Measurements from ENCODE around the gene ECHDC1. TPM values are rescaled to one million over a fixed set of nuclear protein-coding genes. Genes with fewer than 3 reads are reported as not detected.

ECHDC1 gene
- total RNA-seq, 1 donor from 2014 or later, result 34.4 TPM

DNA sequence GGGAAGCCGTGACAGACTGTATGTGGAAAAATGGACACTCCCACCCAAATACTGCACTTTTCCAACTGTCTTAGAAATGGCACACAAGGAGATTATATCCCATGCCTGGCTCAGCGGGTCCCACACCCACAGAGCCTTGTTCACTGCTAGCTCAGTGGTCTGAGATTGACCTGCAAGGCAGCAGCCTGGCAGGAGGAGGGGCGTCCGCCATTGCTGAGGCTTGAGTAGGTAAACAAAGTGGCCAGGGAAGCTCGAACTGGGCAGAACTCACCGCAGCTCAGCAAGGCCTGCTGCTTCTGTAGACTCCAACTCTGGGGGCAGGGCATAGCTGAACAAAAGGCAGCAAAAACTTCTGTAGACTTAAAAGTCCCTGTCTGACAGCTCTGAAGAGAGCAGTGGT lies 88.1 kb downstream of the ECHDC1 start:
- DNase-seq (ENCODE audit: low spot score), result no peak
- intact Hi-C loops (cut with DNase I), result no loop called here

DNA sequence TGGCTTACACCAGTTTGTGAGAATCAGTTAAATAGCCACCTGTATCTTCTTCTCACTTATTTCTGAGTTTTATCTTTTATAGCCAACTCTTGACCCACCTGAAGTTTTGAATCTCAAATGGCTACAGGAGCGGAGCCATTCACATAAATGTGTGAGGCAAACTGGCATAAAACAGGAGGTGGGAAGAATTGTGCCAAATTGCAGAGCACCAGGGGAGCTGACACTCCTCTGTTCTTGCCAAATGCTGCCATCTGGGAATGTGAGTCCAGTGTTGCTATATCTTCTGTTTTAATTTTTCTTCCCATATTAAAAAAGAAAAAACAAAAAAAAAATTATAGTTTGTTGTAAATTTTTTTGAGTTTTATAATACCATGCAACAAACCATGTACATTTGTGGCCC lies 93.8 kb downstream of the ECHDC1 start:
- no peak for DNase-seq (ENCODE audit: low spot score)

DNA sequence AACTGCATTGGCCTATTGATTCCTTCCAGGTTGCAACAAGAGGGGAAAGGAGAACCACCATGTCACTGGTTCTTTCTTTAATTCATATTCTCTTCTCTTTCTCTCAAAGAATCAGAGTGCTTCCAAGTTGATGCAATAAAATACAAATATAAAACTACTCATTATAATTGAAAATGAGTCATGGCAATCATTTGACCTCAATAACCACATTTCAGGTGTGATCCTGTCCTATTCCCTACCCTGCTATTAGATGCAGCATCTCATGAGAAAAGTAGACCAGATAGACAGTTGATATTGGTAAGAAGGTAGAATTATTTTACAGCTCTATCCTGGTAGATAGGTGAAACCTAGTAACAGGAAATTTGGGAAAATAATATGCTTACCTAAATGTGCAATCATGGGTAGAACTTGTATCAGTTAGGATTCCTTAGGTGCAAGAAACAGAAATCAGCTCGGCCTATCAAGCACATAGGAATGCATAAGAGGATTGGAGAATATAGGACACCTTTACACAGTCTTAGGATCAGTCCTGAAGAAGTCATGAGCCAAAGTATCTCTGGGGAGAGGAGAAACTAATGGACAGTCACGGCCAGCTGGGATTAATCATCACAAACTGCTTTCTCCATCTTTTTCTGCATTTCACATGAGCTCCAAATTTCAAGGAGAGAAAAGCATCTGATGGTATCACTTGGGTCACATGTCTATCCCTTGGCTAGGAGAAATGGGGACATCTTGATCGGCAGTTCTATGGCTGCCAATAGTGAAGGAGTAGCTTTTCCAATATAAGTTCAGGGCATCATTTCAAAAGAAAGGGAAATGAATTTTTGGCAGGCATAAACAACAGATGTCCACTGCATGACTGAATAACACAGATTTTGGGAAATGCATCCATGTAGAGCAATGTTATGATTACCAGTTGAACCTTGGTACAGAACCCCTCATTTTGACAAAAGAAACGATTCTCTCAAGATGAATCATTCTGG lies 96.0 kb downstream of the ECHDC1 start:
- intact Hi-C loops (cut with DNase I), result no loop called here
- DNase-seq (ENCODE audit: low spot score), result no peak

More for the DNA sequence above, 93.8 kb downstream of the ECHDC1 start:
- intact Hi-C loops (cut with DNase I), result no loop called here

DNA sequence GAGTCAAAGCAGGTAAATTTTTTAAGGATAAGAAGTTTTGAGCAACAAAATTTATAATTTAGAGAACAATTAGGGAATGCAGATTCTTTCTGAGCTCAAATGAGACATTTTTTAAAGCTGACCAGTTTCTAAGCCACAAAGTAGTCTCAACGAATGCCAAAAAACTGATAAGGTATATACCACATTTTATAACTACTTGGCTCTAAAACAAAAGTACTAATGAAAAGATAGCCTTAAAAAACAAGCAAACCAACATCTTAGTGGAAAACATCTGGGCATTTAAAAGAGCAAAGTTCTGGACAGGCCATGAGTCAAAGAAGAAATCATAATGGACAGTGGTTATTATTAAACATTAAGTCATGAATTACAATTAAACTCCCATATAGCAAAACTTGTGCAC lies 99.9 kb downstream of the ECHDC1 start:
- intact Hi-C loops (cut with DNase I), result no loop called here
- DNase-seq (ENCODE audit: low spot score), result no peak

Other genes with a start within 250 kb of the ECHDC1 start
- 1.8 TPM for gene RSPO3, start 224.9 kb downstream of the ECHDC1 start, total RNA-seq
- 72.8 TPM for gene RNF146, start 76.7 kb downstream of the ECHDC1 start, total RNA-seq
- gene KIAA0408, start 115.8 kb upstream of the ECHDC1 start, total RNA-seq, result 0.51 TPM
- gene C6orf58, start 233.6 kb upstream of the ECHDC1 start, total RNA-seq, result not detected